K562 (cell line): ENCODE results near the gene BDH2. TPM values are rescaled to one million over a fixed set of nuclear protein-coding genes. Genes with fewer than 3 reads are reported as not detected.

Experiments used
- BRD4 ChIP-seq: fragments of 200-600 bp; sonication (generic); IDR thresholded peaks from 2 replicates; pipeline ENCODE4 v1.6.1; 2017; ENCODE audit warnings: inconsistent platforms
- EP300 ChIP-seq: IDR thresholded peaks from 2 replicates; pipeline ENCODE4 v1.6.1; 2012; ENCODE audit warnings: low read length, improper control_type of control experiment
- L3MBTL2 ChIP-seq: fragments of 450-650 bp; IDR thresholded peaks from 2 replicates; pipeline ENCODE4 v1.6.1; 2016; ENCODE audit warnings: mild to moderate bottlenecking, moderate library complexity
- MTF1 ChIP-seq: fragments of 250-450 bp; sonication (Bioruptor Pico); IDR thresholded peaks from 2 replicates; pipeline ENCODE4 v1.9.0; 2021; ENCODE audit warnings: moderate library complexity, mild to moderate bottlenecking, inconsistent platforms, borderline replicate concordance
- OTX1 ChIP-seq: fragments of 450-650 bp; formaldehyde crosslinking; IDR thresholded peaks from 2 replicates; pipeline ENCODE4 v1.4.0; 2022; ENCODE audit warnings: mild to moderate bottlenecking
- SP1 ChIP-seq: sonication (generic); formaldehyde crosslinking; IDR thresholded peaks from 2 replicates; pipeline ENCODE4 v1.8.1; 2022; ENCODE audit warnings: mild to moderate bottlenecking, missing genetic modification reagents
- TARDBP ChIP-seq: fragments of 450-650 bp; IDR thresholded peaks from 2 replicates; pipeline ENCODE4 v1.6.1; 2016
- TCFL5 ChIP-seq: fragments of 250-450 bp; sonication (Bioruptor Pico); conservative IDR thresholded peaks from 2 replicates; pipeline ENCODE4 v1.6.1; 2021; ENCODE audit warnings: mild to moderate bottlenecking, moderate library complexity, matching md5 sums
- ZNF282 ChIP-seq: sonication (generic); formaldehyde crosslinking; IDR thresholded peaks from 2 replicates; pipeline ENCODE4 v1.8.1; 2023; ENCODE audit warnings: missing genetic modification reagents
- ZNF785 ChIP-seq: fragments of 250-450 bp; sonication (Bioruptor Pico); IDR thresholded peaks from 2 replicates; pipeline ENCODE4 v1.4.0; 2020; ENCODE audit warnings: mild to moderate bottlenecking
- polyA plus RNA-seq, 8 experiments: library from polyadenylated mRNA; depleted of rRNA in 4 of 8; stranded (reverse) in 5 of 8; unstranded in 3 of 8; fragments of >200 nt; fragmentation: Nextera tagmentation in 2 of 8; fragmentation: Illumina TruSeq in 1 of 8; extraction: Ambion mirVana in 2 of 8; extraction: Trizol in 1 of 8; gene quantifications; 2 replicates each; pipeline versions ENCODE4 v1.2.1 to v1.2.3, GENCODE V29; 2011 to 2014; ENCODE audit warnings: inconsistent platforms in 1 of 8, missing spikeins in 1 of 8
- total RNA-seq, 7 experiments: library from RNA; depleted of rRNA in 6 of 7; stranded (reverse); fragments of >200 nt in 6 of 7; fragmentation: Illumina TruSeq in 2 of 7; extraction: Trizol in 2 of 7; gene quantifications; 2 replicates each; pipeline versions ENCODE4 v1.2.1 to v1.2.3, GENCODE V29; 2011 to 2021; ENCODE audit warnings: low replicate concordance in 1 of 7
- TF ChIP-seq, protein P1 (sequence below): fragments of 250-450 bp; sonication (Bioruptor Pico); IDR thresholded peaks from 2 replicates; pipeline ENCODE4 v1.6.1; 2021; ENCODE audit warnings: mild to moderate bottlenecking
- TF ChIP-seq, protein P2 (sequence below): fragments of 250-450 bp; sonication (Bioruptor Pico); IDR thresholded peaks from 2 replicates; pipeline ENCODE4 v1.5.0; 2021
- TF ChIP-seq, protein P3 (sequence below): fragments of 250-450 bp; sonication (Bioruptor Pico); IDR thresholded peaks from 2 replicates; pipeline ENCODE4 v1.5.0; 2022; ENCODE audit warnings: mild to moderate bottlenecking
- TF ChIP-seq, protein P4 (sequence below), 2 experiments: fragments of 450-650 bp in 1 of 2; sonication (generic) in 1 of 2; formaldehyde crosslinking in 1 of 2; IDR thresholded peaks; 2 replicates each; pipeline versions ENCODE4 v1.7.1 to v1.9.0; 2016 to 2022; ENCODE audit warnings: inconsistent platforms in 1 of 2, mild to moderate bottlenecking in 1 of 2, missing genetic modification reagents in 1 of 2

BDH2 gene
- total and polyA plus RNA-seq, 9 of the 15 experiments (the other 6 are each of a cell fraction or from before 2014, with no cell fraction given) = 4.9 to 17.9 (median 9.1) TPM

DNA sequence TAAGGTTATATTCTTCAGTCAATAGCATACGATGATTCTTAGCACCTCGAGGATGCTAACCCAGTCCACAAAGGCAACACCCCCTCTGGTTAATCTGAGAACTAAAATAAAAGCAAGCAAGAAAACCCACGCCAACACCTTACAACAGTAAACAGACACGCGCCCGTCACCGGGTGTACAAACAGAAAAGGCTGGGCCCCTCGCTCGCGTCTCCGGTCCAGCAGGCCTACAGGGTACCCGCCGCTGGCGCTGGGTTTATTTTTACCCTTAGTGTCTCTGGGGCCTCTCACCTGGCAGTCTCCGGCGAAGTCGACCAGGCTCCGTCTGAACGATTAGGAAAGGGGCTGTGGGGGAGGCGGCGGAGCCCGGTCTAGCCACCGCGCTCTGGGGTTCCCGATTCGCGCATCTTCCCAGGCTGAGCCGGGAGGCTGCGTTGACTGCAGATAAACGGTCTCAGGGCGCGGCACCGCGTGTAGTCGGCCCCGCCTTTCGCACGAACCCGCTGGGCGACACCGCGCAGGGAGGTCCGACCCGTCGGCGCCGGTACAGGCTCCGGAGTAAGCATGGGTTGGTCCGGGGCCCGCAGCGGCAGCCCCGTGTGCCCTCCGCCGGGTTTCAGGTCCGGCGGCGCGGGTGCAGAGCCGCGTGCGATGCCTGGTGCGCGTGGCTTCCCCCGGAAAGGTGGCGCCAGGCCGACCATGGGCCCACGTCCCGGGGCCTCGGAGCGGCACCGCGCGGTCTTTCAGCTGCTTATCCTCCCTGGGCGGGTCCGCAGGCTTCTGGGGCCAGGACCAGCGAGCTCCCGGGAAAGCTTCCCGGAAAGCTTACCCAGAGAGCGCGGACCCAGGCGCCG, 23.5 kb downstream of the BDH2 start (continued):
- TF ChIP-seq ZNF785 (no peak), EP300 (0 out of 2 replicates have a peak, but pooled peaks have one; percentile 17), SP1 (CRISPR knock-in tag) (no peak; the same call in 1 of the 2 replicates), BRD4 (no peak), MTF1 (no peak), ZNF282 (CRISPR knock-in tag) (peak; percentile 80; the same call in 1 of the 2 replicates), TCFL5 (CRISPR knock-in tag) (no peak), L3MBTL2 (peak; percentile 97), OTX1 (CRISPR knock-in tag) (0 out of 2 replicates have a peak, but pooled peaks have one; percentile 33), TARDBP (no peak)
- TF ChIP-seq, protein P1, sequence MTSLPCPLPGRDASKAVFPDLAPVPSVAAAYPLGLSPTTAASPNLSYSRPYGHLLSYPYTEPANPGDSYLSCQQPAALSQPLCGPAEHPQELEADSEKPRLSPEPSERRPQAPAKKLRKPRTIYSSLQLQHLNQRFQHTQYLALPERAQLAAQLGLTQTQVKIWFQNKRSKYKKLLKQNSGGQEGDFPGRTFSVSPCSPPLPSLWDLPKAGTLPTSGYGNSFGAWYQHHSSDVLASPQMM (CRISPR knock-in tag) = no peak
- TF ChIP-seq, protein P2, sequence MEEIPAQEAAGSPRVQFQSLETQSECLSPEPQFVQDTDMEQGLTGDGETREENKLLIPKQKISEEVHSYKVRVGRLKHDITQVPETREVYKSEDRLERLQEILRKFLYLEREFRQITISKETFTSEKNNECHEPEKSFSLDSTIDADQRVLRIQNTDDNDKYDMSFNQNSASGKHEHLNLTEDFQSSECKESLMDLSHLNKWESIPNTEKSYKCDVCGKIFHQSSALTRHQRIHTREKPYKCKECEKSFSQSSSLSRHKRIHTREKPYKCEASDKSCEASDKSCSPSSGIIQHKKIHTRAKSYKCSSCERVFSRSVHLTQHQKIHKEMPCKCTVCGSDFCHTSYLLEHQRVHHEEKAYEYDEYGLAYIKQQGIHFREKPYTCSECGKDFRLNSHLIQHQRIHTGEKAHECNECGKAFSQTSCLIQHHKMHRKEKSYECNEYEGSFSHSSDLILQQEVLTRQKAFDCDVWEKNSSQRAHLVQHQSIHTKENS (CRISPR knock-in tag) = no peak
- TF ChIP-seq, protein P3, sequence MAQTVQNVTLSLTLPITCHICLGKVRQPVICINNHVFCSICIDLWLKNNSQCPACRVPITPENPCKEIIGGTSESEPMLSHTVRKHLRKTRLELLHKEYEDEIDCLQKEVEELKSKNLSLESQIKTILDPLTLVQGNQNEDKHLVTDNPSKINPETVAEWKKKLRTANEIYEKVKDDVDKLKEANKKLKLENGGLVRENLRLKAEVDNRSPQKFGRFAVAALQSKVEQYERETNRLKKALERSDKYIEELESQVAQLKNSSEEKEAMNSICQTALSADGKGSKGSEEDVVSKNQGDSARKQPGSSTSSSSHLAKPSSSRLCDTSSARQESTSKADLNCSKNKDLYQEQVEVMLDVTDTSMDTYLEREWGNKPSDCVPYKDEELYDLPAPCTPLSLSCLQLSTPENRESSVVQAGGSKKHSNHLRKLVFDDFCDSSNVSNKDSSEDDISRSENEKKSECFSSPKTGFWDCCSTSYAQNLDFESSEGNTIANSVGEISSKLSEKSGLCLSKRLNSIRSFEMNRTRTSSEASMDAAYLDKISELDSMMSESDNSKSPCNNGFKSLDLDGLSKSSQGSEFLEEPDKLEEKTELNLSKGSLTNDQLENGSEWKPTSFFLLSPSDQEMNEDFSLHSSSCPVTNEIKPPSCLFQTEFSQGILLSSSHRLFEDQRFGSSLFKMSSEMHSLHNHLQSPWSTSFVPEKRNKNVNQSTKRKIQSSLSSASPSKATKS (CRISPR knock-in tag) = no peak
- TF ChIP-seq, protein P4, sequence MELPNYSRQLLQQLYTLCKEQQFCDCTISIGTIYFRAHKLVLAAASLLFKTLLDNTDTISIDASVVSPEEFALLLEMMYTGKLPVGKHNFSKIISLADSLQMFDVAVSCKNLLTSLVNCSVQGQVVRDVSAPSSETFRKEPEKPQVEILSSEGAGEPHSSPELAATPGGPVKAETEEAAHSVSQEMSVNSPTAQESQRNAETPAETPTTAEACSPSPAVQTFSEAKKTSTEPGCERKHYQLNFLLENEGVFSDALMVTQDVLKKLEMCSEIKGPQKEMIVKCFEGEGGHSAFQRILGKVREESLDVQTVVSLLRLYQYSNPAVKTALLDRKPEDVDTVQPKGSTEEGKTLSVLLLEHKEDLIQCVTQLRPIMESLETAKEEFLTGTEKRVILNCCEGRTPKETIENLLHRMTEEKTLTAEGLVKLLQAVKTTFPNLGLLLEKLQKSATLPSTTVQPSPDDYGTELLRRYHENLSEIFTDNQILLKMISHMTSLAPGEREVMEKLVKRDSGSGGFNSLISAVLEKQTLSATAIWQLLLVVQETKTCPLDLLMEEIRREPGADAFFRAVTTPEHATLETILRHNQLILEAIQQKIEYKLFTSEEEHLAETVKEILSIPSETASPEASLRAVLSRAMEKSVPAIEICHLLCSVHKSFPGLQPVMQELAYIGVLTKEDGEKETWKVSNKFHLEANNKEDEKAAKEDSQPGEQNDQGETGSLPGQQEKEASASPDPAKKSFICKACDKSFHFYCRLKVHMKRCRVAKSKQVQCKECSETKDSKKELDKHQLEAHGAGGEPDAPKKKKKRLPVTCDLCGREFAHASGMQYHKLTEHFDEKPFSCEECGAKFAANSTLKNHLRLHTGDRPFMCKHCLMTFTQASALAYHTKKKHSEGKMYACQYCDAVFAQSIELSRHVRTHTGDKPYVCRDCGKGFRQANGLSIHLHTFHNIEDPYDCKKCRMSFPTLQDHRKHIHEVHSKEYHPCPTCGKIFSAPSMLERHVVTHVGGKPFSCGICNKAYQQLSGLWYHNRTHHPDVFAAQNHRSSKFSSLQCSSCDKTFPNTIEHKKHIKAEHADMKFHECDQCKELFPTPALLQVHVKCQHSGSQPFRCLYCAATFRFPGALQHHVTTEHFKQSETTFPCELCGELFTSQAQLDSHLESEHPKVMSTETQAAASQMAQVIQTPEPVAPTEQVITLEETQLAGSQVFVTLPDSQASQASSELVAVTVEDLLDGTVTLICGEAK (IDR thresholded peaks at IDR 0.05) = no peak
- TF ChIP-seq, protein P4 (CRISPR knock-in tag; IDR thresholded peaks at IDR 0.05) = peak; percentile 52; the same call in 1 of the 2 replicates
